Measurements from ENCODE around the gene C19orf85. TPM values are rescaled to one million over a fixed set of nuclear protein-coding genes. Genes with fewer than 3 reads are reported as not detected.

C19orf85 gene
- polyA plus RNA-seq, 1 donor: not detected

- Histone ChIP-seq H3K4me1 (ENCODE audit: control insufficient read depth, insufficient read depth, low read length) (peaks cover 11% of the 10 kb centered on the region), H3K36me3 (ENCODE audit: control insufficient read depth, insufficient read depth, low read length) (no peaks in the 10 kb centered on the region), H3K27me3 (ENCODE audit: control insufficient read depth, insufficient read depth, low read length) (no peaks in the 10 kb centered on the region), H3K27ac (ENCODE audit: low read length) (no peak overlapping the region), H3K4me3 (ENCODE audit: low read length) (no peak overlapping the region), H3K9me3 (ENCODE audit: control insufficient read depth, low read depth, low read length) (no peaks in the 10 kb centered on the region)
- no peak for DNase-seq
- WGBS (ENCODE audit: insufficient coverage, low lambda C conversion rate): no CpG with 5 or more reads among the region's 19 CpGs
Measured at GRCh38 chr19:55474269-55475265, 10.0 kb upstream of the C19orf85 start.

GRCh38 chr19:55473225-55474012 is 8.9 kb upstream of the C19orf85 start:
- Histone ChIP-seq H3K27me3 (ENCODE audit: control insufficient read depth, insufficient read depth, low read length) (no peaks in the 10 kb centered on the region), H3K4me1 (ENCODE audit: control insufficient read depth, insufficient read depth, low read length) (peaks cover 11% of the 10 kb centered on the region), H3K4me3 (ENCODE audit: low read length) (no peak overlapping the region), H3K9me3 (ENCODE audit: control insufficient read depth, low read depth, low read length) (no peaks in the 10 kb centered on the region), H3K27ac (ENCODE audit: low read length) (no peak overlapping the region), H3K36me3 (ENCODE audit: control insufficient read depth, insufficient read depth, low read length) (no peaks in the 10 kb centered on the region)
- no CpG with 5 or more reads among the region's 16 CpGs for WGBS (ENCODE audit: insufficient coverage, low lambda C conversion rate)
- no peak for DNase-seq

- Histone ChIP-seq H3K27me3 (ENCODE audit: control insufficient read depth, insufficient read depth, low read length) (no peaks in the 10 kb centered on the region), H3K4me1 (ENCODE audit: control insufficient read depth, insufficient read depth, low read length) (peaks cover 5% of the 10 kb centered on the region), H3K27ac (ENCODE audit: low read length) (no peak overlapping the region), H3K36me3 (ENCODE audit: control insufficient read depth, insufficient read depth, low read length) (no peaks in the 10 kb centered on the region), H3K9me3 (ENCODE audit: control insufficient read depth, low read depth, low read length) (no peaks in the 10 kb centered on the region), H3K4me3 (ENCODE audit: low read length) (no peak overlapping the region)
- WGBS (ENCODE audit: insufficient coverage, low lambda C conversion rate): no CpG with 5 or more reads among the region's 8 CpGs
- no peak for DNase-seq
Measured at GRCh38 chr19:55472463-55472862, 7.9 kb upstream of the C19orf85 start.

- DNase-seq: no peak
- Histone ChIP-seq H3K4me3 (ENCODE audit: low read length) (no peak overlapping the region), H3K9me3 (ENCODE audit: control insufficient read depth, low read depth, low read length) (no peaks in the 10 kb centered on the region), H3K4me1 (ENCODE audit: control insufficient read depth, insufficient read depth, low read length) (peaks cover 5% of the 10 kb centered on the region), H3K27me3 (ENCODE audit: control insufficient read depth, insufficient read depth, low read length) (no peaks in the 10 kb centered on the region), H3K27ac (ENCODE audit: low read length) (no peak overlapping the region), H3K36me3 (ENCODE audit: control insufficient read depth, insufficient read depth, low read length) (no peaks in the 10 kb centered on the region)
- WGBS (ENCODE audit: insufficient coverage, low lambda C conversion rate): 60% methylated on average over 1 of the region's 13 CpGs
Measured at GRCh38 chr19:55471266-55471665, 6.7 kb upstream of the C19orf85 start.

- no peak overlapping the region for H3K27ac ChIP-seq (ENCODE audit: low read length)
- no peaks in the 10 kb centered on the region for H3K36me3 ChIP-seq (ENCODE audit: control insufficient read depth, insufficient read depth, low read length)
- H3K4me1 ChIP-seq (ENCODE audit: control insufficient read depth, insufficient read depth, low read length): no peaks in the 10 kb centered on the region
- DNase-seq: no peak
- no peaks in the 10 kb centered on the region for H3K9me3 ChIP-seq (ENCODE audit: control insufficient read depth, low read depth, low read length)
- no CpG with 5 or more reads among the region's 4 CpGs for WGBS (ENCODE audit: insufficient coverage, low lambda C conversion rate)
- H3K4me3 ChIP-seq (ENCODE audit: low read length): no peak overlapping the region
- peaks cover 4% of the 10 kb centered on the region for H3K27me3 ChIP-seq (ENCODE audit: control insufficient read depth, insufficient read depth, low read length)
Measured at GRCh38 chr19:55468054-55468393, 3.5 kb upstream of the C19orf85 start.

- Histone ChIP-seq H3K27me3 (ENCODE audit: control insufficient read depth, insufficient read depth, low read length) (peaks cover 6% of the 10 kb centered on the region), H3K4me1 (ENCODE audit: control insufficient read depth, insufficient read depth, low read length) (peaks cover under 1% of the 10 kb centered on the region), H3K4me3 (ENCODE audit: low read length) (no peak overlapping the region), H3K27ac (ENCODE audit: low read length) (no peak overlapping the region), H3K36me3 (ENCODE audit: control insufficient read depth, insufficient read depth, low read length) (no peaks in the 10 kb centered on the region), H3K9me3 (ENCODE audit: control insufficient read depth, low read depth, low read length) (no peaks in the 10 kb centered on the region)
- WGBS (ENCODE audit: insufficient coverage, low lambda C conversion rate): 80% methylated on average over 2 of the region's 29 CpGs
- DNase-seq: peak in 1 of 2 donors; percentile 44
Measured at GRCh38 chr19:55467236-55468053, 2.9 kb upstream of the C19orf85 start.

- Histone ChIP-seq H3K4me1 (ENCODE audit: control insufficient read depth, insufficient read depth, low read length) (peaks cover 9% of the 10 kb centered on the region), H3K4me3 (ENCODE audit: low read length) (no peak overlapping the region), H3K36me3 (ENCODE audit: control insufficient read depth, insufficient read depth, low read length) (no peaks in the 10 kb centered on the region), H3K27ac (ENCODE audit: low read length) (no peak overlapping the region), H3K9me3 (ENCODE audit: control insufficient read depth, low read depth, low read length) (no peaks in the 10 kb centered on the region), H3K27me3 (ENCODE audit: control insufficient read depth, insufficient read depth, low read length) (peaks cover 6% of the 10 kb centered on the region)
- no peak for DNase-seq
- 100% methylated on average over 1 of the region's 4 CpGs for WGBS (ENCODE audit: insufficient coverage, low lambda C conversion rate)
Measured at GRCh38 chr19:55466241-55466614, 1.7 kb upstream of the C19orf85 start.

GRCh38 chr19:55465460-55466240 is 1.1 kb upstream of the C19orf85 start:
- no peak overlapping the region for H3K27ac ChIP-seq (ENCODE audit: low read length)
- H3K9me3 ChIP-seq (ENCODE audit: control insufficient read depth, low read depth, low read length): no peaks in the 10 kb centered on the region
- no peaks in the 10 kb centered on the region for H3K36me3 ChIP-seq (ENCODE audit: control insufficient read depth, insufficient read depth, low read length)
- H3K27me3 ChIP-seq (ENCODE audit: control insufficient read depth, insufficient read depth, low read length): peaks cover 6% of the 10 kb centered on the region
- H3K4me3 ChIP-seq (ENCODE audit: low read length): no peak overlapping the region
- 20% methylated on average over 1 of the region's 11 CpGs for WGBS (ENCODE audit: insufficient coverage, low lambda C conversion rate)
- peaks cover 14% of the 10 kb centered on the region for H3K4me1 ChIP-seq (ENCODE audit: control insufficient read depth, insufficient read depth, low read length)
- no peak for DNase-seq

GRCh38 chr19:55464039-55464661 is 401 bp downstream of the C19orf85 start:
- Histone ChIP-seq H3K27me3 (ENCODE audit: control insufficient read depth, insufficient read depth, low read length) (peaks cover 6% of the 10 kb centered on the region), H3K4me1 (ENCODE audit: control insufficient read depth, insufficient read depth, low read length) (peaks cover 27% of the 10 kb centered on the region), H3K4me3 (ENCODE audit: low read length) (no peak overlapping the region), H3K9me3 (ENCODE audit: control insufficient read depth, low read depth, low read length) (no peaks in the 10 kb centered on the region), H3K36me3 (ENCODE audit: control insufficient read depth, insufficient read depth, low read length) (no peaks in the 10 kb centered on the region), H3K27ac (ENCODE audit: low read length) (no peak overlapping the region)
- WGBS (ENCODE audit: insufficient coverage, low lambda C conversion rate): no CpG with 5 or more reads among the region's 23 CpGs
- DNase-seq: no peak

All from large intestine (tissue), 3 donors.